Measurements from ENCODE around the gene SCUBE3.
A peak's percentile ranks its signal among the peaks of the same experiment; 100 is the strongest.

The SCUBE3 gene

DNA sequence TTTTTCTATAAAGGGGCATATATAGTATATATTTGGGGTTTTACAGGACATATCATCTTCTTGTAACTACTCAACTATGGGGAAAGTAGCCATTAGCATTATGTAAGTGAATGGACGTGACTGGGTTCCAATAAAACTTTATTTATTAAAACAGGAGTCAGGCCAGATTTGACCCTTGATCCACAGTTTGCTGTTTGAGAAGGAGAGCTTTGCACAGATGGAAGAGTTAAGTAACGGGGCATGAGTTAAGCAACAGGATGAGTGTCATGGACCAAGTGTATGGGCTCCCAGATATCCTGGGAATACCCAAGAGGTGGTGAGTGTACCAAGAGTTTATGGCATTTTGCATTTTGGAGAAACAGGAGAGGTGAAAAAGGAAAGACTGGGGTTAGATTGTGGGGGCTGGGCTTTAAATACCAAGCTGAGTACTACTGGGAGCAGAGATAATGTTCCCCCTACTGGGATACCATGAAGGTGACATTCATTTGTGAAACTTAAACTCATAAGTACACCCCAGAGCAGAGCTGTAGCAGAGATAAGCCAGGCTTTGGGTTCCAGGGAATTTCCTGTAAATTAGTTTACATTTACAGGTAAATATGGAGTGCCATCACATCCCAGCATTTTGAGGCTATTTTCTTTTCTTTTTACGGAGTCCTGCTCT lies 18.5 kb upstream of the SCUBE3 start:
- H3K4me3 ChIP-seq (ENCODE audit: low read length), result no peak overlapping the region
- no peak for DNase-seq (ENCODE audit: low read depth)
- TF ChIP-seq, protein P1, sequence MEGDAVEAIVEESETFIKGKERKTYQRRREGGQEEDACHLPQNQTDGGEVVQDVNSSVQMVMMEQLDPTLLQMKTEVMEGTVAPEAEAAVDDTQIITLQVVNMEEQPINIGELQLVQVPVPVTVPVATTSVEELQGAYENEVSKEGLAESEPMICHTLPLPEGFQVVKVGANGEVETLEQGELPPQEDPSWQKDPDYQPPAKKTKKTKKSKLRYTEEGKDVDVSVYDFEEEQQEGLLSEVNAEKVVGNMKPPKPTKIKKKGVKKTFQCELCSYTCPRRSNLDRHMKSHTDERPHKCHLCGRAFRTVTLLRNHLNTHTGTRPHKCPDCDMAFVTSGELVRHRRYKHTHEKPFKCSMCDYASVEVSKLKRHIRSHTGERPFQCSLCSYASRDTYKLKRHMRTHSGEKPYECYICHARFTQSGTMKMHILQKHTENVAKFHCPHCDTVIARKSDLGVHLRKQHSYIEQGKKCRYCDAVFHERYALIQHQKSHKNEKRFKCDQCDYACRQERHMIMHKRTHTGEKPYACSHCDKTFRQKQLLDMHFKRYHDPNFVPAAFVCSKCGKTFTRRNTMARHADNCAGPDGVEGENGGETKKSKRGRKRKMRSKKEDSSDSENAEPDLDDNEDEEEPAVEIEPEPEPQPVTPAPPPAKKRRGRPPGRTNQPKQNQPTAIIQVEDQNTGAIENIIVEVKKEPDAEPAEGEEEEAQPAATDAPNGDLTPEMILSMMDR (conservative IDR thresholded peaks at IDR 0.05; ENCODE audit: low read depth, low read length), result no peak

DNA sequence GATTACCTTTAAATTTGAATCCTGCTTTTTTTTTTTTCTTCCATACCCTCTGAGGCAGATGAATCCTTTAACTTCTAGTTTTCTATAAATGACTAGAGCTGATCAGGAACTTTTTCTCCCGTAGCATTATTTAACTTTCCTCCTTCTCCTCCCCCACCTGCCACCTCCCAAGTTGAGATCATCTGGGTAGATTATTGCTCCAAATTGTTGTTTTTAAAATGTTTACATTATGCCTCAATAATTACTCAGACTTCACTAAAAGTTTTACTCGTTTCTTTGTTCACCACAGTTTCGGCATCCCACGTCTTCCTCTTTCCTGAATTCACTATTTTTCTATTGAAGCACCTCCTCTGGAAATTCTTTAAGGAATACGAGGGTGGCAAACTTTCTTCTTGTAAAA lies 16.6 kb upstream of the SCUBE3 start:
- no peak overlapping the region for H3K4me3 ChIP-seq (ENCODE audit: low read length)

DNA sequence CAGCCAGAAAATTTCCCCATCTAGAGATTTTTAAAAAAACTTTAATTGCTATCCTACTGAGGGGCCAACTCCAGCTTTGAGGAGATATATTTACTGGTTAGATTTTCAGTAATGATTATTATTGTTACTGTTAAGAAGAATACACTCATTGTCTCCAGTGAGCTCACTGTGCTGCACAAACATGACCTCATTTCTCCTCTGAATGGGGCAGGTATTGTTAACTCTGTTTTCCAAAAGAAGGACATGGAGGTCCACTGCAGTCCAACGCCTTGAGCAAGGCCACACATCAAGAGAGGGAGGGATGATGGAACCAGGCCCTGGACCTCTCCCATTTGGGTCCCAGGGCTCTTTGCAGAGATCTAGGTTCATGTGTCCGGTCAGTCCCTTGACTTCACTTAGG lies 13.9 kb upstream of the SCUBE3 start:
- no peak for DNase-seq (ENCODE audit: low read depth)
- TF ChIP-seq, protein P1 (conservative IDR thresholded peaks at IDR 0.05; ENCODE audit: low read depth, low read length), result no peak

More for the DNA sequence above, 16.6 kb upstream of the SCUBE3 start:
- no peak for DNase-seq (ENCODE audit: low read depth)
- TF ChIP-seq, protein P1 (conservative IDR thresholded peaks at IDR 0.05; ENCODE audit: low read depth, low read length), result no peak

DNA sequence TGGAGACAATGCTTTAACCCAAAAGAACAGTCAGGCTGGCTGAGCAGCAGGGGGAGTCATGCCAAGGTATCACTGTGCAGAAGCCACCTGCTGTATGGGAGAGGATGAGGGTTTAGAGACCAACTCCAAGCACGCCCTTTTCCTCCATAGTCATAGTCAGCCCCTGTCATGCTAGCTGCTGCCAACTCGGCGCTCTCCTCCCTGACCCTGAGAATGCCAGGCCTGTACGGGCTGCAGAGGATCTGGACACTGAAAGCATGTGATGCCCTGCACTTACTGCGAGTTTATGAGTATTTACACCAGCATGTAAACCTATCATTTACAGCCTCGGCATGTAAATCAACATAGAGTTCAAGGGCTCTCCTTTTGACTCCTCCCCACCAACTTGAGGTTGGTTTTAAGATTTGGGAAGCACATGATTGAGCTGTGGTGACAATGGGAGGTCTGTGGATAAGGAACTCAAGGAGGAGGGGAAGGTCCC lies 11.7 kb upstream of the SCUBE3 start:
- TF ChIP-seq, protein P1 (conservative IDR thresholded peaks at IDR 0.05; ENCODE audit: low read depth, low read length), result peak; percentile 29
- H3K4me3 ChIP-seq (ENCODE audit: low read length), result no peak overlapping the region
- no peak for DNase-seq (ENCODE audit: low read depth)

More for the DNA sequence above, 13.9 kb upstream of the SCUBE3 start:
- H3K4me3 ChIP-seq (ENCODE audit: low read length), result no peak overlapping the region

DNA sequence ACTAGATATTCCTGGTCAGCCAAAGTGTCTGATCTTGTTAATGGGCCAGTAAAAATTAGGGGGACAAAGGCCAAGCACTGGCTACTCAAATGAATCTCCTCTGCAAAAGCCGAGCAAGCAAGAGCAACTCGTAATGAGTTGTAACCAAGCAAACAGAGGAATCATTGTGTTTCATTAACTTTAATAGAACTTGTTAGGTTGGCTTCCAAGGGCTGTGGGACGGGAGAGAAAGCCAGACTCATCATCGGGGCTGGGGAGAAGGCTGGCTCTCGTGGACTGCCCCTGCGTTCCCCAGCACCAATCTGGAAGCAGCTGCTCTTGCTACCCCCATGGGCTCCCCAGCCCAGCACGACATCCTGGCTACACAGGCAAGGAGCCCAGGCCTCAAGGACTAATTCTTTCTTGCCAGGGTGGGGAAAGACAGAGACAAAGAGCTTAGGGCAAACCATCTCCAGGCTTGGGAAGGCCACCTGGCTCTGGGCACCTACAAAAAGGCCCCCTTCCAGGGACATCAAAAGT lies 10.5 kb upstream of the SCUBE3 start:
- TF ChIP-seq, protein P1 (conservative IDR thresholded peaks at IDR 0.05; ENCODE audit: low read depth, low read length), result no peak
- no peak overlapping the region for H3K4me3 ChIP-seq (ENCODE audit: low read length)
- no peak for DNase-seq (ENCODE audit: low read depth)

DNA sequence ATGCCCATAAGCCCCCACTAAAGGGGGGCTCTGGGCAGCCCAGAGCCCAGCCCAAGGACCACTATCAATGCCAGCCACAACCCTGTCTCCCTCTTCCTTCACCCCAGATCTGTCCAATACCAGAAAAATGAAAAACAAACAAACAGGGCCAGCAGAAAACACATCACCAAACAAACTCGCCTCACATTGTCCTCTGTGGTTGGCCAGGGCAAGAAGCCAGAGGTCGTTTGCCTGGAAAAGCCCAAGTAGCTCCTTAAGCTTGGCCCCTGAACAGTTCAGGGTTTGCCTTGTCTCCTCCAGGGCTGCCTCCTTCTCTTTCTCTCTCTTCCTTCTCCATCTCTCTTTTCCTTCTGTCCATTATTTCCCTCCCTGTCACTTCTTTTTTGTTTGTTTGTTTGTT lies 10.1 kb upstream of the SCUBE3 start:
- no peak overlapping the region for H3K4me3 ChIP-seq (ENCODE audit: low read length)
- no peak for DNase-seq (ENCODE audit: low read depth)
- TF ChIP-seq, protein P1 (conservative IDR thresholded peaks at IDR 0.05; ENCODE audit: low read depth, low read length), result no peak

DNA sequence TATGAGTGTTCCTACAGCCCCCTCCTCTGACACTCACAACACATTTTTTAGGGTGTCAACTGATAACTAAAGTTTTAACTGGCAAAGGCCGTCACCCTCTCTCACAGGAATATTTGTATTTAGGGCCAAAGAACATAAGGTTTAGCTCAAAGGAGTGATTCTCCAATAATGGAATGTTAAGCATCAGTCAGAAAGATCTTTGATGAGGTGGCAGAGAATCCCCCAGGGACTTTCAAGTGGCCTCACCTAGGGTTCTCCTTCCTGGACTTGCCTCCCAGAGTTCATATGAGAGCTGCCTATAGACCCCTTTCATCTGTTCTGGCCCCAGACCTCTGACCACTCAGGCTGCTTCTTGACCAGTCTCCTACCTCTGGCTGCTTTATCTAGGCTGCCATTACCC lies 7.4 kb upstream of the SCUBE3 start:
- DNase-seq (ENCODE audit: low read depth), result no peak
- TF ChIP-seq, protein P1 (conservative IDR thresholded peaks at IDR 0.05; ENCODE audit: low read depth, low read length), result no peak
- no peak overlapping the region for H3K4me3 ChIP-seq (ENCODE audit: low read length)
